HG03378 (cell line): Measurements from ENCODE around the gene PCDHGC4.
A peak's percentile ranks its signal among the peaks of the same experiment; 100 is the strongest.

Source experiments
- ATAC-seq: cut with Tn5 transposase; IDR thresholded peaks from one replicate; pipeline ENCODE4 v1.9.1; 2021; ENCODE audit warnings: mild to moderate bottlenecking, moderate library complexity; ENCODE audit not compliant: unreplicated experiment

Gene PCDHGC4

GRCh38 chr5:141527426-141527825, 42.6 kb downstream of the PCDHGC4 start:
- no peak for ATAC-seq

GRCh38 chr5:141528291-141528984, 43.6 kb downstream of the PCDHGC4 start:
- no peak for ATAC-seq

GRCh38 chr5:141529002-141529401, 44.2 kb downstream of the PCDHGC4 start:
- ATAC-seq, result peak; percentile 31

GRCh38 chr5:141529873-141530272, 45.0 kb downstream of the PCDHGC4 start:
- ATAC-seq, result peak; percentile 32

- no peak for ATAC-seq
These were observed 47.9 kb downstream of the PCDHGC4 start for GRCh38 chr5:141532726-141533125.

- ATAC-seq, result no peak
These were observed 49.1 kb downstream of the PCDHGC4 start for GRCh38 chr5:141533897-141534296.

- ATAC-seq, result no peak
These were observed 49.8 kb downstream of the PCDHGC4 start for GRCh38 chr5:141534492-141535213.
